HepG2 (cell line): Measurements from ENCODE around the gene GNG7. TPM values are rescaled to one million over a fixed set of nuclear protein-coding genes. Genes with fewer than 3 reads are reported as not detected.

ENCODE experiments used
- ATF7 ChIP-seq, 2 experiments: fragments of 450-650 bp in 1 of 2; sonication (generic) in 1 of 2; formaldehyde crosslinking in 1 of 2; IDR thresholded peaks; 2 replicates each; pipeline versions ENCODE4 v1.4.0 to v1.6.1; 2016 to 2020; ENCODE audit warnings: antibody characterized with exemption in 1 of 2, mild to moderate bottlenecking in 1 of 2, missing genetic modification reagents in 1 of 2
- CREB1 ChIP-seq, 2 experiments: fragments of 450-650 bp in 1 of 2; IDR thresholded peaks; 2 replicates each; pipeline ENCODE4 v1.6.1; 2016 to 2017; ENCODE audit warnings: control low read depth in 1 of 2, mild to moderate bottlenecking in 1 of 2, missing compliant biosample characterization in 1 of 2, missing genetic modification characterization in 1 of 2
- HDAC1 ChIP-seq: sonication (generic); formaldehyde crosslinking; IDR thresholded peaks from 2 replicates; pipeline ENCODE4 v1.5.1; 2020; ENCODE audit warnings: mild to moderate bottlenecking, missing genetic modification reagents
- HDAC2 ChIP-seq: sonication (generic); formaldehyde crosslinking; IDR thresholded peaks from 2 replicates; pipeline ENCODE4 v1.4.0; 2020; ENCODE audit warnings: missing genetic modification reagents
- ISX ChIP-seq: sonication (generic); formaldehyde crosslinking; conservative IDR thresholded peaks from 2 replicates; pipeline ENCODE4 v1.5.0; 2020; ENCODE audit warnings: missing genetic modification reagents
- KDM5B ChIP-seq: sonication (generic); formaldehyde crosslinking; IDR thresholded peaks from 2 replicates; pipeline ENCODE4 v1.4.0; 2020; ENCODE audit warnings: missing genetic modification reagents, mild to moderate bottlenecking, borderline replicate concordance
- MTA1 ChIP-seq: sonication (generic); formaldehyde crosslinking; IDR thresholded peaks from 2 replicates; pipeline ENCODE4 v1.4.0; 2020; ENCODE audit warnings: missing genetic modification reagents, mild to moderate bottlenecking, borderline replicate concordance
- MYPOP ChIP-seq: sonication (generic); formaldehyde crosslinking; IDR thresholded peaks from 2 replicates; pipeline ENCODE4 v1.8.1; 2023; ENCODE audit warnings: mild to moderate bottlenecking, moderate library complexity, missing genetic modification reagents
- SOX5 ChIP-seq: IDR thresholded peaks from 2 replicates; pipeline ENCODE4 v1.6.1; 2016; ENCODE audit warnings: borderline replicate concordance
- SRY ChIP-seq: sonication (generic); formaldehyde crosslinking; IDR thresholded peaks from 2 replicates; pipeline ENCODE4 v1.8.0; 2022; ENCODE audit warnings: mild to moderate bottlenecking, missing genetic modification reagents
- TRAFD1 ChIP-seq: sonication (generic); formaldehyde crosslinking; IDR thresholded peaks from 2 replicates; pipeline ENCODE4 v1.5.1; 2020; ENCODE audit warnings: missing genetic modification reagents, mild to moderate bottlenecking, borderline replicate concordance
- ZBED4 ChIP-seq: sonication (generic); formaldehyde crosslinking; IDR thresholded peaks from 2 replicates; pipeline ENCODE4 v1.4.0; 2020; ENCODE audit warnings: missing genetic modification reagents, borderline replicate concordance
- ZHX1 ChIP-seq: sonication (generic); formaldehyde crosslinking; IDR thresholded peaks from 2 replicates; pipeline ENCODE4 v1.8.1; 2022; ENCODE audit warnings: low read depth, mild to moderate bottlenecking, missing genetic modification reagents
- ZNF552 ChIP-seq: sonication (generic); formaldehyde crosslinking; IDR thresholded peaks from 2 replicates; pipeline ENCODE4 v1.9.0; 2022; ENCODE audit warnings: missing genetic modification reagents, mild to moderate bottlenecking, borderline replicate concordance
- ZNF770 ChIP-seq: sonication (generic); formaldehyde crosslinking; IDR thresholded peaks from 2 replicates; pipeline ENCODE4 v1.5.0; 2020; ENCODE audit warnings: mild to moderate bottlenecking, missing genetic modification reagents
- ZNF792 ChIP-seq: IDR thresholded peaks from 2 replicates; pipeline ENCODE4 v1.6.1; 2016
- polyA plus RNA-seq, 8 experiments: library from polyadenylated mRNA; depleted of rRNA in 3 of 8; stranded (reverse) in 7 of 8; unstranded in 1 of 8; fragments of >200 nt; fragmentation: Illumina TruSeq in 4 of 8; extraction: Trizol in 4 of 8; gene quantifications; 2 replicates each; pipeline versions ENCODE4 v1.2.1 to v1.2.3, GENCODE V29; 2011 to 2016; ENCODE audit warnings: low read depth in 4 of 8, missing spikeins in 1 of 8, mixed read lengths in 1 of 8; ENCODE audit not compliant: insufficient read depth in 1 of 8
- total RNA-seq, 5 experiments: library from RNA; depleted of rRNA; stranded (reverse); fragments of >200 nt; fragmentation: Illumina TruSeq; extraction: Trizol; gene quantifications; 2 replicates each; pipeline ENCODE4 v1.2.3, GENCODE V29; 2016; ENCODE audit warnings: low read depth in 1 of 5

GNG7 gene
- total and polyA plus RNA-seq, 2 of the 13 experiments (the other 11 are each of a cell fraction or from before 2014, with no cell fraction given), result 1.4 to 3.3 TPM

- TF ChIP-seq ZHX1 (CRISPR knock-in tag) (peak; percentile 35; the same call in 1 of the 2 replicates), HDAC2 (CRISPR knock-in tag) (peak; percentile 79), ISX (CRISPR knock-in tag) (no peak), HDAC1 (peak; percentile 80), ZNF792 (CRISPR knock-in tag) (no peak), SOX5 (CRISPR knock-in tag) (0 out of 2 replicates have a peak, but pooled peaks have one; percentile 2), MTA1 (CRISPR knock-in tag) (peak; percentile 93; the same call in 1 of the 2 replicates), ZBED4 (CRISPR knock-in tag) (no peak), ZNF770 (CRISPR knock-in tag) (no peak), ZNF552 (CRISPR knock-in tag) (no peak), TRAFD1 (CRISPR knock-in tag) (no peak), SRY (CRISPR knock-in tag) (0 out of 2 replicates have a peak, but pooled peaks have one; percentile 27), KDM5B (CRISPR knock-in tag) (no peak), ATF7 (IDR thresholded peaks at IDR 0.05) (no peak), ATF7 (CRISPR knock-in tag; IDR thresholded peaks at IDR 0.05) (no peak), CREB1 (IDR thresholded peaks at IDR 0.05) (peak; percentile 15; the same call in 1 of the 2 replicates), CREB1 (CRISPR knock-in tag; IDR thresholded peaks at IDR 0.05) (no peak), MYPOP (peak; percentile 88; the same call in 1 of the 2 replicates)
These were observed 207.9 kb downstream of the GNG7 start (continued) for GRCh38 chr19:2494447-2495129.
